ENCODE results near the gene TPRG1L. TPM values are rescaled to one million over a fixed set of nuclear protein-coding genes. Genes with fewer than 3 reads are reported as not detected.

The TPRG1L gene
- total RNA-seq, 1 experiment from 2014 or later, result 32.0 TPM

- ChIA-PET CTCF (no interaction called here), POLR2A (ENCODE audit: unreplicated experiment) (no interaction called here)
- intact Hi-C loops (cut with micrococcal nuclease), result no loop called here
- Histone ChIP-seq H3K27ac (ENCODE audit: low read length) (no peak overlapping the region), H3K9ac (ENCODE audit: low read length) (no peak overlapping the region), H3K36me3 (ENCODE audit: low read depth, low read length) (peaks cover 31% of the 10 kb centered on the region; the same call in 1 of the 2 replicates), H3K9me3 (ENCODE audit: low read length) (no peaks in the 10 kb centered on the region), H3K9me2 (replicated peaks; ENCODE audit: low read length) (no peaks in the 10 kb centered on the region), H3K27me3 (ENCODE audit: low read length) (no peaks in the 10 kb centered on the region), H3F3A (ENCODE audit: low read length, unreplicated experiment) (no peaks in the 10 kb centered on the region), H3K4me3 (ENCODE audit: low read length) (no peak overlapping the region), H4K20me1 (ENCODE audit: low read length) (no peaks in the 10 kb centered on the region), H3K4me1 (ENCODE audit: insufficient read depth, low read length) (peaks cover 17% of the 10 kb centered on the region), H3K4me2 (ENCODE audit: low read length) (no peak overlapping the region), H3K79me2 (ENCODE audit: low read length) (peaks cover 9% of the 10 kb centered on the region; the same call in 1 of the 2 replicates), H2AFZ (ENCODE audit: low read length) (no peak overlapping the region)
- no TSS peak for BruUV-seq (replicated peaks)
- ATAC-seq, result no peak
- DNase-seq, result no peak
- TF ChIP-seq CTCF (conservative IDR thresholded peaks at IDR 0.05; ENCODE audit: low read depth, low read length) (no peak), EZH2phosphoT487 (IDR thresholded peaks at IDR 0.05; ENCODE audit: borderline replicate concordance, low read length) (no peak), EZH2 (IDR thresholded peaks at IDR 0.05; ENCODE audit: low read length, unreplicated experiment) (no peak)
Observed at GRCh38 chr1:3627515-3628253, 2.9 kb downstream of the TPRG1L start.

GRCh38 chr1:3628445-3628844 lies 3.6 kb downstream of the TPRG1L start:
- H3K27me3 ChIP-seq (ENCODE audit: low read length), result no peaks in the 10 kb centered on the region
- no peak overlapping the region for H3K4me2 ChIP-seq (ENCODE audit: low read length)
- CTCF ChIA-PET, result no interaction called here
- H3K4me3 ChIP-seq (ENCODE audit: low read length), result no peak overlapping the region
- peaks cover 9% of the 10 kb centered on the region; the same call in 1 of the 2 replicates for H3K79me2 ChIP-seq (ENCODE audit: low read length)
- no peak overlapping the region for H3K9ac ChIP-seq (ENCODE audit: low read length)
- no TSS peak for BruUV-seq (replicated peaks)
- H3F3A ChIP-seq (ENCODE audit: low read length, unreplicated experiment), result no peaks in the 10 kb centered on the region
- no peak for DNase-seq
- no peak overlapping the region for H2AFZ ChIP-seq (ENCODE audit: low read length)
- H3K36me3 ChIP-seq (ENCODE audit: low read depth, low read length), result peaks cover 34% of the 10 kb centered on the region; the same call in 1 of the 2 replicates
- no peaks in the 10 kb centered on the region for H3K9me3 ChIP-seq (ENCODE audit: low read length)
- H3K27ac ChIP-seq (ENCODE audit: low read length), result no peak overlapping the region
- POLR2A ChIA-PET (ENCODE audit: unreplicated experiment), result interaction anchor here (0.5 kb wide), 1 partner anchor 144 kb away, joined by 3 read pairs; no protein-coding TSS in a partner anchor
- H4K20me1 ChIP-seq (ENCODE audit: low read length), result no peaks in the 10 kb centered on the region
- H3K4me1 ChIP-seq (ENCODE audit: insufficient read depth, low read length), result peaks cover 12% of the 10 kb centered on the region
- ATAC-seq, result no peak
- TF ChIP-seq CTCF (conservative IDR thresholded peaks at IDR 0.05; ENCODE audit: low read depth, low read length) (no peak), EZH2phosphoT487 (IDR thresholded peaks at IDR 0.05; ENCODE audit: borderline replicate concordance, low read length) (no peak), EZH2 (IDR thresholded peaks at IDR 0.05; ENCODE audit: low read length, unreplicated experiment) (no peak)
- H3K9me2 ChIP-seq (replicated peaks; ENCODE audit: low read length), result no peaks in the 10 kb centered on the region
- intact Hi-C loops (cut with micrococcal nuclease), result no loop called here

- H3K9me2 ChIP-seq (replicated peaks; ENCODE audit: low read length), result no peaks in the 10 kb centered on the region
- H3K27me3 ChIP-seq (ENCODE audit: low read length), result no peaks in the 10 kb centered on the region
- CTCF ChIA-PET, result interaction anchor here (0.5 to 1.6 kb wide), 3 partner anchors 11 to 143 kb away, joined by 3 read pairs; no protein-coding TSS in a partner anchor
- peaks cover 6% of the 10 kb centered on the region for H3K4me1 ChIP-seq (ENCODE audit: insufficient read depth, low read length)
- intact Hi-C loops (cut with micrococcal nuclease), result no loop called here
- no peak overlapping the region for H3K27ac ChIP-seq (ENCODE audit: low read length)
- H3F3A ChIP-seq (ENCODE audit: low read length, unreplicated experiment), result no peaks in the 10 kb centered on the region
- H3K79me2 ChIP-seq (ENCODE audit: low read length), result peaks cover 9% of the 10 kb centered on the region; the same call in 1 of the 2 replicates
- ATAC-seq, result no peak
- H3K36me3 ChIP-seq (ENCODE audit: low read depth, low read length), result peaks cover 41% of the 10 kb centered on the region
- BruUV-seq (replicated peaks), result TSS peak; percentile 32
- no peaks in the 10 kb centered on the region for H4K20me1 ChIP-seq (ENCODE audit: low read length)
- H3K4me2 ChIP-seq (ENCODE audit: low read length), result no peak overlapping the region
- no peak overlapping the region for H2AFZ ChIP-seq (ENCODE audit: low read length)
- TF ChIP-seq CTCF (conservative IDR thresholded peaks at IDR 0.05; ENCODE audit: low read depth, low read length) (no peak), EZH2 (IDR thresholded peaks at IDR 0.05; ENCODE audit: low read length, unreplicated experiment) (no peak), EZH2phosphoT487 (IDR thresholded peaks at IDR 0.05; ENCODE audit: borderline replicate concordance, low read length) (no peak)
- no peak overlapping the region for H3K4me3 ChIP-seq (ENCODE audit: low read length)
- no peak overlapping the region for H3K9ac ChIP-seq (ENCODE audit: low read length)
- H3K9me3 ChIP-seq (ENCODE audit: low read length), result no peaks in the 10 kb centered on the region
- no peak for DNase-seq
- POLR2A ChIA-PET (ENCODE audit: unreplicated experiment), result no interaction called here
Observed at GRCh38 chr1:3629561-3630160, 4.8 kb downstream of the TPRG1L start.
